ENCODE measurements around the gene CFAP61. TPM values are rescaled to one million over a fixed set of nuclear protein-coding genes. Genes with fewer than 3 reads are reported as not detected.

The CFAP61 gene
- total and polyA plus RNA-seq, 9 of the 15 experiments (the other 6 are each of a cell fraction or from before 2014, with no cell fraction given) = 0.11 TPM; not detected in 8

- CTCF ChIA-PET (ENCODE audit: low intra/inter-chr PET ratio) = no interaction called here
- no peak overlapping the region for H2AFZ ChIP-seq (ENCODE audit: low read depth, low read length)
- H3K4me3 ChIP-seq = no peak overlapping the region
- no peaks in the 10 kb centered on the region for H3K9me3 ChIP-seq (replicated peaks; ENCODE audit: control insufficient read depth, insufficient read depth, low read depth, low read length)
- no peak overlapping the region for H3K27ac ChIP-seq (ENCODE audit: extremely low read depth, low read depth, low read length)
- H3K36me3 ChIP-seq (ENCODE audit: control insufficient read depth, insufficient read depth, low read length) = no peaks in the 10 kb centered on the region
- in situ Hi-C loops (cut with MboI) (no loop called here), intact Hi-C loops (cut with micrococcal nuclease) (no loop called here)
- H3K4me1 ChIP-seq (replicated peaks in 1 of 2; ENCODE audit: control insufficient read depth in 2 of 2, insufficient read depth in 2 of 2, low read length in 2 of 2) = no peaks in the 10 kb centered on the region
- BruUV-seq (replicated peaks) = no TSS peak
- 0% methylated on average over 7 of the region's 7 CpGs for WGBS (ENCODE audit: insufficient coverage, low coverage, missing lambda C conversion rate)
- H3K27me3 ChIP-seq (ENCODE audit: control insufficient read depth in 2 of 2, insufficient read depth in 2 of 2, low read length in 2 of 2) = peaks cover 0 to 8% of the 10 kb centered on the region in 2 experiments; a peak in 1 of 5 replicates
- H3K79me2 ChIP-seq (ENCODE audit: control insufficient read depth, insufficient read depth, low read length) = no peaks in the 10 kb centered on the region
- H4K20me1 ChIP-seq (replicated peaks; ENCODE audit: control insufficient read depth, insufficient read depth, low read length) = no peaks in the 10 kb centered on the region
- ATAC-seq = no peak
- TF ChIP-seq RHOXF2B (CRISPR knock-in tag; conservative IDR thresholded peaks at IDR 0.05) (no peak), RAD21 (CRISPR knock-in tag; conservative IDR thresholded peaks at IDR 0.05 in 1 of 2, IDR thresholded peaks at IDR 0.05 in 1 of 2) (no peak), ZNF431 (CRISPR knock-in tag; IDR thresholded peaks at IDR 0.05) (no peak), MTA2 (IDR thresholded peaks at IDR 0.05; ENCODE audit: low read depth) (no peak), HDAC1 (IDR thresholded peaks at IDR 0.05) (no peak), ETV1 (tag; conservative IDR thresholded peaks at IDR 0.05; ENCODE audit: low read depth) (no peak), CAMTA2 (CRISPR knock-in tag; conservative IDR thresholded peaks at IDR 0.05) (no peak), KAT2B (IDR thresholded peaks at IDR 0.05; ENCODE audit: low read depth, low read length) (no peak), FOXA1 (IDR thresholded peaks at IDR 0.05; ENCODE audit: borderline replicate concordance) (no peak), ATF1 (CRISPR knock-in tag; IDR thresholded peaks at IDR 0.05) (no peak), ATF1 (tag; IDR thresholded peaks at IDR 0.05) (no peak), MBD2 (IDR thresholded peaks at IDR 0.05; ENCODE audit: borderline replicate concordance, low read depth) (no peak)
- TF ChIP-seq, protein P1, sequence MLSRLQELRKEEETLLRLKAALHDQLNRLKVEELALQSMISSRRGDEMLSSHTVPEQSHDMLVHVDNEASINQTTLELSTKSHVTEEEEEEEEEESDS (CRISPR knock-in tag; IDR thresholded peaks at IDR 0.05) = no peak
- no peak for FAIRE-seq
- H3K9ac ChIP-seq (ENCODE audit: insufficient read depth in 1 of 2, low read depth in 2 of 2, low read length in 2 of 2) = no peak overlapping the region
- no peak for DNase-seq (ENCODE audit: extremely low read depth in 1 of 4, low spot score in 3 of 4)
- no peaks in the 10 kb centered on the region for H3K9me1 ChIP-seq (ENCODE audit: control insufficient read depth, insufficient read depth, low read length)
- H3K4me2 ChIP-seq (ENCODE audit: insufficient read depth, low read length) = no peak overlapping the region
- POLR2A ChIA-PET = no interaction called here
These were observed 291.6 kb downstream of the CFAP61 start for GRCh38 chr20:20343932-20344331.
